Tibial artery (tissue), 4 donors: ENCODE data around the gene DPY30.

Experiments
- DNase-seq, 2 donors: peaks; one replicate each; pipeline ENCODE4 v3.0.0-alpha.2; 2019
- H3K27ac ChIP-seq, 2 donors: fragments of 200-600 bp; sonication (generic) in 1 of 2; 1 replicate in 1 of 2; 2 replicates in 1 of 2; pipeline ENCODE4 v1.5.1; 2018 to 2019; ENCODE audit warnings: mild to moderate bottlenecking in 1 of 2
- H3K27me3 ChIP-seq, 2 donors: fragments of 200-600 bp; sonication (generic) in 1 of 2; one replicate each; pipeline versions ENCODE4 v1.5.1 to v1.6.0; 2016 to 2019
- H3K36me3 ChIP-seq, 3 donors: fragments of 200-600 bp; sonication (generic) in 2 of 3; one replicate each; pipeline ENCODE4 v1.5.1; 2016 to 2019; ENCODE audit warnings: mild to moderate bottlenecking in 2 of 3
- H3K4me1 ChIP-seq, 4 donors: fragments of 200-600 bp; sonication (generic) in 2 of 4; 1 replicate in 3 of 4; 2 replicates in 1 of 4; pipeline ENCODE4 v1.5.1; 2016 to 2019
- H3K4me3 ChIP-seq, 2 donors: fragments of 200-600 bp; sonication (generic) in 1 of 2; 1 replicate in 1 of 2; 2 replicates in 1 of 2; pipeline ENCODE4 v1.5.1; 2018 to 2019; ENCODE audit warnings: mild to moderate bottlenecking in 2 of 2
- H3K9me3 ChIP-seq, 3 donors: fragments of 200-600 bp; sonication (generic) in 1 of 3; one replicate each; pipeline ENCODE4 v1.5.1; 2016 to 2019
- CTCF ChIP-seq, 2 experiments: fragments of 200-600 bp in 1 of 2; fragments of 450-650 bp in 1 of 2; IDR thresholded peaks; one replicate each; pipeline ENCODE4 v1.5.1; 2017 to 2019; ENCODE audit warnings: antibody characterized with exemption in 2 of 2, mild to moderate bottlenecking in 1 of 2, moderate library complexity in 1 of 2
- intact Hi-C: fragments of 100-400 bp; cut with DNase I; formaldehyde crosslinking; loops from one replicate; pipeline ENCODE4 v1.15.0; 2023; ENCODE audit warnings: low total_unique reads

The DPY30 gene

DNA sequence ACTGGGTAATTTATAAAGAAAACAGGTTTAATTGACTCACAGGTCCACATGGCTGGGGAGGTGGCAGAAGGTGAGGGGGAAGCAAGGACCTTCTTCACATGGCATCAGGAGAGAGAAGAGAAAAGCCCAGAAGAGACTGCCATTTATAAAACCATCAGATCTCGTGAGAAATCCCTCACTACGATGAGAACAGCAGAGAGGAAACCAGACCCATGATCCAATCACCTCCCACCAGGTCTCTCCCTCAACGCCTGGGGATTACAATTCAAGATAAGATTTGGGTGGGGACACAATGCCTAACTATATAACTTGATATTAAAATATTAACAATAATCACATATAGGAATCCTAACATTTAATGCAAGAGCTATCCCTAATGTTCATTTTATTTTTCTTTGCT lies 60.6 kb downstream of the DPY30 start:
- no peak overlapping the region for H3K4me3 ChIP-seq
- H3K9me3 ChIP-seq: no peaks in the 10 kb centered on the region
- H3K4me1 ChIP-seq: peaks cover 0 to 17% (median 0%) of the 10 kb centered on the region in 4 donors
- no peak for TF ChIP-seq CTCF (IDR thresholded peaks at IDR 0.05)
- no peaks in the 10 kb centered on the region for H3K36me3 ChIP-seq
- H3K27ac ChIP-seq: no peak overlapping the region
- H3K27me3 ChIP-seq: no peaks in the 10 kb centered on the region
- intact Hi-C loops: no loop called here
- no peak for DNase-seq

DNA sequence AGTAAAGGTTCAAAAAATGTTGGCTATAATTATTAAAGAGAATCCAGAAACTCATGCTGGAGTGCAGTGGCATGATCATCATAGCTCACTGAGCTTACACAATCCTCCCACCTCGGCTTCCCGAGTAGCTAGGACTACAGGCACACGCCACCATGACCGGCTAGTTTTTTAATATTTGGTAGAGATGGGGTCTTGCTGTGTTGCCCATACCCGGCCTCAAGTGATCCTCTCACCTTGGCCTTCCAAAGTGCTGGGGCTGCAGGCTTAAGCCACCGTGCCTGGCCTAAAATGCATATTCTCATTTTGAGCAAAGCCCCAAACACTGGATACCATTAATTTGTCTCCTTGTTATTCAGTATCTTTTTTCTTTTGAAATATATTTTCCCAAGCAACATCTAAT lies 61.2 kb downstream of the DPY30 start:
- Histone ChIP-seq H3K4me3 (no peak overlapping the region), H3K36me3 (no peaks in the 10 kb centered on the region), H3K27ac (no peak overlapping the region), H3K27me3 (no peaks in the 10 kb centered on the region), H3K9me3 (no peaks in the 10 kb centered on the region), H3K4me1 (peaks cover 0 to 17% (median 0%) of the 10 kb centered on the region in 4 donors)
- DNase-seq: no peak
- TF ChIP-seq CTCF (IDR thresholded peaks at IDR 0.05): no peak
- intact Hi-C loops: no loop called here
